Stimulated activated CD8-positive, alpha-beta memory T cell treated with anti-CD3 and anti-CD28 coated beads, Interleukin-7, amount 100 ng/mL, for 1 hour (primary cell): ENCODE data around the gene FARS2.
A peak's percentile ranks its signal among the peaks of the same experiment; 100 is the strongest.

Experiments
- DNase-seq, 2 donors: peaks; one replicate each; pipeline ENCODE4 v3.0.0-alpha.2; 2020; ENCODE audit warnings: low read depth in 2 of 2

Gene FARS2

GRCh38 chr6:5287205-5287965 is 26.1 kb downstream of the FARS2 start:
- no peak for DNase-seq

GRCh38 chr6:5287966-5288297 is 26.6 kb downstream of the FARS2 start:
- DNase-seq, result no peak

- DNase-seq, result no peak
These were observed 28.8 kb downstream of the FARS2 start for GRCh38 chr6:5290097-5290496.

- no peak for DNase-seq
These were observed 29.2 kb downstream of the FARS2 start for GRCh38 chr6:5290500-5290899.

GRCh38 chr6:5292154-5292553 is 30.8 kb downstream of the FARS2 start:
- DNase-seq, result no peak

GRCh38 chr6:5293692-5294091 is 32.4 kb downstream of the FARS2 start:
- DNase-seq, result no peak

- DNase-seq, result no peak
These were observed 33.3 kb downstream of the FARS2 start for GRCh38 chr6:5294392-5295211.

- DNase-seq, result no peak
These were observed 34.3 kb downstream of the FARS2 start for GRCh38 chr6:5295623-5296022.

GRCh38 chr6:5300206-5300764 is 39.0 kb downstream of the FARS2 start:
- DNase-seq, result no peak

GRCh38 chr6:5302220-5302946 is 41.1 kb downstream of the FARS2 start:
- no peak for DNase-seq

- peak in 1 of 2 donors; percentile 36 for DNase-seq
These were observed 41.8 kb downstream of the FARS2 start for GRCh38 chr6:5302995-5303622.

- DNase-seq, result no peak
These were observed 42.4 kb downstream of the FARS2 start for GRCh38 chr6:5303682-5304081.

- DNase-seq, result no peak
These were observed 44.8 kb downstream of the FARS2 start for GRCh38 chr6:5305968-5306626.

GRCh38 chr6:5307058-5307457 is 45.7 kb downstream of the FARS2 start:
- DNase-seq, result no peak

- DNase-seq, result no peak
These were observed 46.8 kb downstream of the FARS2 start for GRCh38 chr6:5308066-5308465.

- DNase-seq, result no peak
These were observed 53.0 kb downstream of the FARS2 start for GRCh38 chr6:5314191-5314865.

GRCh38 chr6:5315881-5316280 is 54.6 kb downstream of the FARS2 start:
- no peak for DNase-seq

- DNase-seq, result no peak
These were observed 55.6 kb downstream of the FARS2 start for GRCh38 chr6:5316951-5317350.

GRCh38 chr6:5318617-5319272 is 57.4 kb downstream of the FARS2 start:
- no peak for DNase-seq

- no peak for DNase-seq
These were observed 62.7 kb downstream of the FARS2 start for GRCh38 chr6:5323979-5324378.
